HCT116 (cell line): ENCODE data around the gene TPH2. TPM values are rescaled to one million over a fixed set of nuclear protein-coding genes. Genes with fewer than 3 reads are reported as not detected.

ENCODE experiments used
- ATAC-seq: fragments of 200-7000 bp; cut with Tn5 transposase; 2 replicates; pipeline ENCODE4 v1.9.1; 2020; ENCODE audit warnings: mild to moderate bottlenecking, moderate library complexity
- BruUV-seq: library from RNA; stranded (reverse); fragments of 400-500 nt; replicated peaks from 2 replicates; lab custom pipeline; 2021; lab: Mats Ljungman, UMichigan
- CTCF ChIA-PET: fragments of 300-600 bp; sonication (Branson Sonifier 250); formaldehyde crosslinking; loops from one replicate; lab custom pipeline; 2021; ENCODE audit warnings: antibody characterized with exemption; lab: Charles Lee
- POLR2A ChIA-PET: fragments of 300-600, 350-600 bp; sonication (Branson Sonifier 250); formaldehyde crosslinking; loops from one replicate; lab custom pipeline; 2021; ENCODE audit warnings: antibody characterized with exemption; lab: Charles Lee
- RAD21 ChIA-PET, 2 experiments: fragments of 300-600 bp; sonication (Branson Sonifier 250); formaldehyde crosslinking; loops; one replicate each; lab custom pipeline; 2023; ENCODE audit warnings: low total read pairs in 2 of 2; ENCODE audit not compliant: uncharacterized antibody in 2 of 2, unreplicated experiment in 2 of 2, low non-redundant PET in 1 of 2; lab: Charles Lee
- DNase-seq: peaks from one replicate; pipeline ENCODE4 v3.0.0-alpha.2; 2010; ENCODE audit warnings: low read depth, low spot score
- H2AFZ ChIP-seq: fragments of 200-600 bp; shearing (Covaris generic), sonication (generic); 2 replicates; pipeline ENCODE4 v1.6.1; 2017; ENCODE audit warnings: low read depth, mixed run types, mixed read lengths, antibody characterized with exemption, low read length; ENCODE audit not compliant: poor library complexity, severe bottlenecking
- H3K27ac ChIP-seq: 2 replicates; pipeline ENCODE4 v1.5.1; 2012; ENCODE audit warnings: low read depth, low read length
- H3K27me3 ChIP-seq: fragments of 200-600 bp; sonication (generic); 2 replicates; pipeline ENCODE4 v1.6.1; 2016; ENCODE audit warnings: mixed run types, low read length, mixed read lengths; ENCODE audit not compliant: insufficient read depth
- H3K36me3 ChIP-seq, 2 experiments: fragments of 200-500 bp in 1 of 2; fragments of 200-600 bp in 1 of 2; sonication (Bioruptor generic) in 1 of 2; sonication (generic) in 1 of 2; 2 replicates each; pipeline versions ENCODE4 v1.5.1 to v1.6.1; 2014 to 2016; ENCODE audit warnings: low read length in 2 of 2, inconsistent platforms in 1 of 2, mixed read lengths in 1 of 2, mixed run types in 1 of 2; ENCODE audit not compliant: insufficient read depth in 2 of 2, control insufficient read depth in 1 of 2
- H3K4me1 ChIP-seq, 2 experiments: fragments of 200-600 bp in 1 of 2; sonication (generic) in 1 of 2; 2 replicates each; pipeline versions ENCODE4 v1.5.1 to v1.6.1; 2012 to 2017; ENCODE audit warnings: low read length in 2 of 2, inconsistent platforms in 1 of 2, mild to moderate bottlenecking in 1 of 2, mixed read lengths in 1 of 2, mixed run types in 1 of 2, moderate library complexity in 1 of 2; ENCODE audit not compliant: insufficient read depth in 2 of 2, control insufficient read depth in 1 of 2
- H3K4me2 ChIP-seq: fragments of 200-600 bp; sonication (generic); 2 replicates; pipeline ENCODE4 v1.6.1; 2017; ENCODE audit warnings: mixed run types, low read length, mixed read lengths
- H3K4me3 ChIP-seq, 2 experiments: fragments of 200-600 bp in 1 of 2; sonication (generic) in 1 of 2; replicated peaks in 1 of 2; 2 replicates each; pipeline ENCODE4 v1.5.1; 2011 to 2016; ENCODE audit warnings: low read length in 2 of 2, control low read depth in 1 of 2, low read depth in 1 of 2, mild to moderate bottlenecking in 1 of 2, mixed read lengths in 1 of 2, mixed run types in 1 of 2
- H3K79me2 ChIP-seq: fragments of 200-600 bp; sonication (generic); 2 replicates; pipeline ENCODE4 v1.6.1; 2017; ENCODE audit warnings: mild to moderate bottlenecking, mixed run types, low read length, moderate library complexity, mixed read lengths; ENCODE audit not compliant: insufficient read depth
- H3K9ac ChIP-seq: fragments of 200-600 bp; sonication (generic); 2 replicates; pipeline ENCODE4 v1.6.1; 2016; ENCODE audit warnings: low read length, mixed read lengths
- H3K9me2 ChIP-seq: fragments of 200-600 bp; sonication (generic), shearing (Covaris generic); 2 replicates; pipeline ENCODE4 v1.6.1; 2017; ENCODE audit warnings: mixed run types, mild to moderate bottlenecking, moderate library complexity; ENCODE audit not compliant: insufficient read depth
- H3K9me3 ChIP-seq, 2 experiments: fragments of 200-500 bp in 1 of 2; fragments of 200-600 bp in 1 of 2; sonication (Bioruptor generic) in 1 of 2; sonication (generic) in 1 of 2; 2 replicates each; pipeline ENCODE4 v1.6.1; 2014 to 2017; ENCODE audit warnings: low read length in 2 of 2, mixed read lengths in 2 of 2, inconsistent platforms in 1 of 2, low read depth in 1 of 2, mild to moderate bottlenecking in 1 of 2, mixed run types in 1 of 2, moderate library complexity in 1 of 2; ENCODE audit not compliant: control insufficient read depth in 1 of 2, insufficient read depth in 1 of 2
- H4K20me1 ChIP-seq: fragments of 200-600 bp; sonication (generic), shearing (Covaris generic); 2 replicates; pipeline ENCODE4 v1.6.1; 2017; ENCODE audit warnings: mixed run types, mild to moderate bottlenecking, moderate library complexity; ENCODE audit not compliant: insufficient read depth
- CTCF ChIP-seq, 3 experiments: fragments of 200-600 bp in 1 of 3; sonication (generic) in 1 of 3; IDR thresholded peaks in 2 of 3; conservative IDR thresholded peaks in 1 of 3; 2 replicates each; pipeline ENCODE4 v1.5.1; 2012 to 2017; ENCODE audit warnings: low read depth in 2 of 3, low read length in 2 of 3, antibody characterized with exemption in 1 of 3, borderline replicate concordance in 1 of 3, control low read depth in 1 of 3, mild to moderate bottlenecking in 1 of 3, mixed read lengths in 1 of 3, mixed run types in 1 of 3, moderate library complexity in 1 of 3; ENCODE audit not compliant: insufficient read depth in 1 of 3
- JUND ChIP-seq: IDR thresholded peaks from 2 replicates; pipeline ENCODE4 v1.6.1; 2012
- POLR2A ChIP-seq: IDR thresholded peaks from 2 replicates; pipeline ENCODE4 v1.7.0; 2011; ENCODE audit warnings: borderline replicate concordance; ENCODE audit not compliant: insufficient read depth, insufficient read length; ENCODE audit errors: extremely low read depth
- REST ChIP-seq: IDR thresholded peaks from 2 replicates; pipeline ENCODE4 v1.6.1; 2012; ENCODE audit warnings: low read depth
- SIN3A ChIP-seq: IDR thresholded peaks from 2 replicates; pipeline ENCODE4 v1.6.1; 2012; ENCODE audit warnings: low read depth
- SP1 ChIP-seq: IDR thresholded peaks from 2 replicates; pipeline ENCODE4 v1.6.1; 2012; ENCODE audit warnings: low read depth
- TCF7L2 ChIP-seq: IDR thresholded peaks from 2 replicates; pipeline ENCODE4 v1.7.0; 2011; ENCODE audit warnings: borderline replicate concordance, inconsistent platforms; ENCODE audit not compliant: insufficient read depth, insufficient read length; ENCODE audit errors: extremely low read depth
- ZBTB33 ChIP-seq: IDR thresholded peaks from 2 replicates; pipeline ENCODE4 v1.6.1; 2011; ENCODE audit warnings: mild to moderate bottlenecking, low read length, moderate library complexity; ENCODE audit not compliant: insufficient replicate concordance; ENCODE audit errors: extremely low read depth
- ZNF274 ChIP-seq: fragments of 200-500 bp; sonication (Bioruptor generic); IDR thresholded peaks from 2 replicates; pipeline ENCODE4 v1.6.1; 2014; ENCODE audit warnings: mild to moderate bottlenecking, low read depth, low read length, inconsistent platforms
- intact Hi-C: fragments of 100-400 bp; cut with micrococcal nuclease; formaldehyde crosslinking; loops from 2 replicates; pipeline ENCODE4 v1.10.0; 2022
- total RNA-seq: library from RNA; stranded (reverse); gene quantifications from one replicate; pipeline ENCODE4 v1.2.1, GENCODE V29; 2021; ENCODE audit not compliant: unreplicated experiment

TPH2 gene
- total RNA-seq, 1 experiment from 2014 or later = not detected

- no peak for ATAC-seq
- no peak overlapping the region for H3K4me3 ChIP-seq
- H3K36me3 ChIP-seq = no peaks in the 10 kb centered on the region
- H2AFZ ChIP-seq = no peak overlapping the region
- BruUV-seq = no TSS peak
- 0 out of 2 replicates have a peak, but pooled peaks cover 7% of the 10 kb centered on the region for H3K27me3 ChIP-seq
- H3K9me3 ChIP-seq = no peaks in the 10 kb centered on the region
- intact Hi-C loops = no loop called here
- H3K4me2 ChIP-seq = no peak overlapping the region
- CTCF ChIA-PET = no interaction called here
- H4K20me1 ChIP-seq = no peaks in the 10 kb centered on the region
- H3K79me2 ChIP-seq = no peaks in the 10 kb centered on the region
- H3K9me2 ChIP-seq = no peaks in the 10 kb centered on the region
- DNase-seq = no peak
- TF ChIP-seq TCF7L2 (no peak), ZBTB33 (no peak), SIN3A (no peak), SP1 (no peak), REST (no peak), CTCF (IDR thresholded peaks at IDR 0.05 in 2 of 3, conservative IDR thresholded peaks at IDR 0.05 in 1 of 3; ENCODE audit: borderline replicate concordance in 1 of 3, insufficient read depth in 1 of 3, low read depth in 2 of 3, low read length in 2 of 3) (no peak), ZNF274 (no peak), POLR2A (no peak), JUND (no peak)
- no peak overlapping the region for H3K9ac ChIP-seq
- no peaks in the 10 kb centered on the region for H3K4me1 ChIP-seq
- POLR2A ChIA-PET = no interaction called here
- RAD21 ChIA-PET = no interaction called here
- no peak overlapping the region for H3K27ac ChIP-seq
Measured at GRCh38 chr12:71958457-71958856, 19.8 kb downstream of the TPH2 start.
